GM11168 (cell line): ENCODE measurements around the gene ADO.
"Not testable (repeated sequence)": the region's sequence is repeated elsewhere in the genome, so short reads cannot be mapped to it uniquely, and the experiment has no call there.

Experiments
- in situ Hi-C: fragments of 300-500 bp; cut with MboI; formaldehyde crosslinking; loops from one replicate; pipeline ENCODE4 v1.12.0; 2022; ENCODE audit warnings: low sequenced_read_pairs; ENCODE audit not compliant: unreplicated experiment

The ADO gene

DNA sequence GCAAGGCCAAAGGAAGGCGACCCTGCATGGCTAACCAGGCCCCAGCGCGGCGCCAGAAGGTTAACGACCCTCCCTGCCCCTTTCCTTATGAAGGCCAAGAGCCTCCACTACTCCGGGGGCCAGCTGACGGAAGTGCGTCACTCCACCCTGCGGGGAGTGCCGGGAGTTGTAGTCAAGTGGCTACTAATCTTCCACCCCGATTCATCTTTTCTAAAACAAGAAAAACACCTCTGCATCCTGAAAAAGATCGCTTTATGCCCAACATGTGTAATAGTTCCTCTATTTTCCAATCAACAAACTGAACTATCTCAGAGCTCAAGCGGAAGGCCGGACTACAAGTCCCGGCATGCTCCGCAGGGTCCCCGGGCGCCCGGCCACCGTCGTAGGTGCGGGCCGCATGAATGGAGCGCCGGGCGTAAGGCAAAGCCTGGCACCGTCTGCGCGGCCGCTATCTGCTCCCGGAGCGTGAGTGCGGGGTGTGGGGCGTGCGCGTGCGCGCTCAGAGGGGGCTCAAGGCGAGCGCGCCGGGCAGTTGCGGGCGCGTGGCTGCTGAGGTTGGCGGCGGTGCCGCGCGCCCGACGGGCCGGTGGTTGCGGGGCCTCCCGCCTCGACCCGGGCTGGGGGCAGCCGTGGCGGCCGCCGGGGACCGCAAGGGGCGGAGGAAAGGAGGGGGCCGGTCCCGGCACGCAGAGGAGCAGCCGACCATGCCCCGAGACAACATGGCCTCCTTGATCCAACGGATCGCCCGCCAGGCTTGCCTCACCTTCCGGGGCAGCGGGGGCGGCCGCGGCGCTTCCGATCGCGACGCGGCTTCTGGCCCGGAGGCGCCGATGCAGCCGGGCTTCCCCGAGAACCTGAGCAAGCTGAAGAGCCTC lies at the start of gene ADO:
TSS of gene ADO (plus strand) at position 365 of the 875 bp plus-strand sequence. CDS start at position 705, 340 bp downstream.
- in situ Hi-C loops = no loop called here

GRCh38 chr10:62754963-62755362 lies 49.6 kb upstream of the ADO start:
- in situ Hi-C loops = no loop called here

GRCh38 chr10:62755662-62756653 lies 48.6 kb upstream of the ADO start:
- in situ Hi-C loops = no loop called here

DNA sequence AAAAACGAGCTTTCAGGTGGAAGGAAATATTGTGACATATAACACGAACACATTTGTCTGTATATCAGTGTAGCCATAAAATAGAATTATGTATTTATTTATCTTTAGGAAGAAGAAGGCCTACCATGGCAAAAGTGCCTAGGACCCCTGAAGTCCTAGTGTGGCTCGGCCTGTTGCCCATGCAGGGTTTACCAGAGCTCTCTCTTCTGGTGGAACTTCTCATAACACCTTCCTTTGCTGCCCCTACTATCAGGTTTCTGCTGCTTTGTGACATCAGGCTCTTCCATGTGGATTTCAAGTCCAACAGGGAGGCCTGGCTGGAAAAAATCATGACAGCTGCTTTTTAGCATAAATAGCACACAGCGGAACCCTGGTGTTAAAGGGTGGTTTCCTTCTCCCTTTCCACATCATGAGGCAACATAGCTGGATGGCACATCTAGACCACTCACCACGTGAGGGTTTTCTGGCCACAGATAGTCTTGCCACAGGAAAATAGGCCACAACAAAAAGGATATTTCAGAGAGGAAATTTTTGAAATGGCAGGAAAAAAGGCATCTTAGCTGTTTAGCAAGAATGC lies 44.8 kb upstream of the ADO start:
- in situ Hi-C loops = no loop called here

GRCh38 chr10:62760401-62760800 lies 44.1 kb upstream of the ADO start:
- in situ Hi-C loops = no loop called here

- in situ Hi-C loops = no loop called here
These were observed 43.4 kb upstream of the ADO start for GRCh38 chr10:62761115-62761514.

GRCh38 chr10:62763155-62763554 lies 41.4 kb upstream of the ADO start:
- in situ Hi-C loops = no loop called here

DNA sequence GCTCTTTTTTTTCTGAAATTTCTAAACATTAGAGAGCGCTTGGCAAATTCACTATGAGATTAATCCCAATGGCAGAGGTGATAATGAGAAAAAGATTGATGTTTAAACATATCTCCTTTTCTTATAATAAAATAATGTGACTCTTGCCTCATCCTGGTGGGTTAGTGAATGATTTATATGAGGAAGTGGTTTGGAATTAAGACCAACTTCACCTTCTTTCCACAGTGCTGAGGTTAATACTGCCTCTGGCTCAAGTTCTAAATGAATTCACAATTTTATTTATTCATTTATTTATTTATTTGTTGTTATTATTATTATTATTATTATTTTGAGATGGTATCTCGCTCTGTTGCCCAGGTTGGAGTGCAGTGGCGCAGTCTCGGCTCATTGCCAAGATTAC lies 40.5 kb upstream of the ADO start:
- in situ Hi-C loops = no loop called here

DNA sequence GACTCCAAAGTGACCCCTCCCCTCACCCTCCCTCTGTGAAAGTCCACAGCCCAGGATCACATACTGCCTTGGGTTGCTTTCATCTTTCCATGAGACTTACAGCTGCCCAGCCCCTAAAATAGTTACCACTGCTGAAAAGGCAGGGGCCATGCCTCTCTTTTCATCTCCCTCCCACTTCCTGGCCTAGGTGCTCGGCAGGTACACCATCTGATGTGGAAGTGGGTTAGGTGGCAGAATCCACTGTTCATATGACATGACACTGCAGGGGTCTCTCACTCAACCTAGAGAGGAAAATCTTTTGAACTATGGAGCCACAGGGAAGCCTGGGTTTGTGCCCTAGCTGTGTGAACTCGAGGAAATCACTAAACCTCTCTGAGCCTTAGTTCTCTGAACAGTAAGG lies 38.8 kb upstream of the ADO start:
- in situ Hi-C loops = no loop called here

GRCh38 chr10:62766386-62766785 lies 38.1 kb upstream of the ADO start:
- in situ Hi-C loops = no loop called here

- in situ Hi-C loops = no loop called here
These were observed 34.8 kb upstream of the ADO start for GRCh38 chr10:62769574-62770242.

DNA sequence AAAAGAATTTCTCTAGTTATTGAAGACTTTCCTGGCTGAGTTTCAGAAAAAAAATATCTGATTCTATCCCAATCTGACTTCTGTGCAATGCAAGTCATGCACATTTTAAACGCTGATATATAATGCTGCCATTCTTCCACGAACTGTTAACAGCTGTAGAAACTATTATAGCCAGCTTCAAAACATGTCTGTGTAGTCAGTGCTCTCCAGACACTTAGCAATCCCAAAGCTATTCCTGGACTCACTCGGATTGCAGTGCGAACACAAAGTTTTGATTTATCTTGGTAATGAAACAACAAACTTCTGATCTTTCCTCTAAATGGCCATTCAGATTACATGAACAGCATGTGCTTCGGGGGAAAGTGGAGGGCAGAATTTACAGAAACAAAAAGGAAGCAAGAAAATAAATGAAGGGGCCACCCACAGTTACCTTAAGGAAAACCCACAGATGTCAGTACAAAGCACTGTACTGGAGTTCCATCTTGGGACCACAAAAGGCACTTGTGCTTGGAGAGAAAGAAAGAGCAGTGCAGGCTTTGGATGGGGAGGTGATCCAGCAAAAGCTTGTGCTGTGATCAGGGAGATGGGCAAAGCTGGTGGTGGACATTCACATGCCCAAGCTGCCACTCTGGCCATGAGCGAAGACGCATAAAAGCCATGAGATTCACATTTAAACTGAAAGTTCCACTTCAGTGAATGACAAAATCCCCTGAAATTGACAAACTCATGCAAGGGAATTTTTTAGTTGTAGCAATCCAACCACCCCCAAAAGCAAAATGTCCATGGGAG lies 32.1 kb upstream of the ADO start:
- in situ Hi-C loops = no loop called here

- in situ Hi-C loops = no loop called here
These were observed 26.4 kb upstream of the ADO start for GRCh38 chr10:62778125-62778524.

DNA sequence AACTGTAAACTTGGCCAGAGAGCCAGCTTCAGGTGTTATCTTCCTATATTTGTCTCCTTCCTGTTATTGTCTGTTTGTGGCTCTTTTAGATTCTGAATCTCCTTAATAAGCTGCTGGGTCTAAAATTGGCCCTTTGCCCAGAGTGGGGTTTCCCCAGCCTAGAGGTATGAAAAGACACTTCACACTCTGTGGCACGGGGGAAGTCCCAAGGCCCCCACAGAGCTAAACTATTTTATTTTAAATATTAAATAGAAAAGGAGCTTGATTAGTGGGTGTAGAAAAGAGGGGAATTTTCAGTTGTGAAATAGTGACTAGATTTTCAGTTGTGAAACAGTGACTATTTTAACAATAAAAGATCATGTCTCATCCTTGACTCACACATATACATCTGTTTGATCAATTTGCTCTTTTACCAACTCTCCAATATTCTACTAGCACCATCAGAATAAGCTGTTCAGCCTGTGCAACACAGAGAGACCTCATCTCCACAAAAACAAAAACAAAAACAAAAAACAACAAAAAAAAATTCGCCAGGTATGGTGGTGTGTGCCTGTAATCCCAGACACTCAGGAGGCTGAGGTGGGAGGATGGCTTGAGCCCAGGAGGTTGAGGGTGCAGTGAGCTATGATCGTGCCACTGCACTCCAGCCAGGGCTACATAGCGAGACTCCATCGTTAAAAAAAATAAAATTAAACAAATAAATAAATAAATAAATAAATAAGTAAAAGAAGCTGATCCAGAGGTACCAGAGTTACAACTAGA lies 24.9 kb upstream of the ADO start:
- in situ Hi-C loops = no loop called here

DNA sequence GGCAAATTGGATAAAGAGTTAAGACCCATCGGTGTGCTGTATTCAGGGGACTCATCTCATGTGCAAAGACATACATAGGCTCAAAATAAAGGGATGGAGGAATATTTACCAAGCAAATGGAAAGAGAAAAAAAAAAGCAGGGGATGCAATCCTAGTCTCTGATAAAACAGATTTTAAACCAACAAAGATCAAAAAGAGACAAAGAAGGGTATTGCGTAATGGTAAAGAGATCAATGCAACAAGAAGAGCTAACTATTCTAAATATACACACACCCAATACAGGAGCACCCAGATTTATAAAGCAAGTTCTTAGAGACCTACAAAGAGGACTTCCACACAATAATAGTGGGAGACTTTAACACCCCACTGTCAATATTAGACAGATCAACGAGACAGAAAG lies 20.0 kb upstream of the ADO start:
- in situ Hi-C loops = not testable (repeated sequence)

DNA sequence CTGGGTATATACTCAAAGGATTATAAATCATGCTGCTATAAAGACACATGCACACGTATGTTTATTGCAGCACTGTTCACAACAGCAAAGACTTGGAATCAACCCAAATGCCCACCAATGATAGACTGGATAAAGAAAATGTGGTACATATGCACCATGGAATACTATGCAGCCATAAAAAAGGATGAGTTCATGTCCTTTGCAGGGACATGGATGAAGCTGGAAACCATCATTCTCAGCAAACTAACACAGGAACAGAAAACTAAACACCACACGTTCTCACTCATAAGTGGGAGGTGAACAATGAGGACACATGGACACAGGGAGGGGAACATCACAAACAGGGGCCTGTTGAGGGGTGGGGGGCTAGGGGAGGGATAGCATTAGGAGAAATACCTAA lies 16.2 kb upstream of the ADO start:
- in situ Hi-C loops = not testable (repeated sequence)

GRCh38 chr10:62788861-62789467 lies 15.6 kb upstream of the ADO start:
- in situ Hi-C loops = no loop called here

DNA sequence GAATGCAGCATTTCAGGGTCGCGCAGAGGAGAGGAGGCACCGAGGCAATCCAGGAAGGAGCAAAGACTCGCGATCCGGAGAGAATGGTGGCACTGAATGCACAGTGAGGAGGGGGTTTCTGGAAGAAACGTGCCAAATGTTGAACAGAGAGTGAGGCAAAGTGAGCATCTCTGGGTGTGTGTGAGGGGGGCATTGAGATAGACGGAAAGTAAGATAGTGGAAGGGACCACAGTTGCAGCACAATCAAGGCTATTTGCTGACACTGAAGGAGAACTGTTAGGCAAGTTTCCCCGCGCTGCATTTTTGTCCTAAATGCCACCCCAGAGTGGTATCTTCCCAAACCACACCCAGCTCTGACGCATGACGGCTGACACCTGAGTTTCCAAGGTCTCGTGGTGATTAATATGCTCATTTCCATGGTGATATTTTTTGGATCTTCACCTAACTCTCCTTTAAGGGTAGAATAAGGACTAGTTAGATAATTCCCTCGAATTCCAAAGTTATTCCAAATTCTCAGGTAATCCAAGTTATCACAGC lies 14.4 kb upstream of the ADO start:
- in situ Hi-C loops = no loop called here
